Sigmoid colon (tissue), 4 donors: ENCODE results near the gene RNASE13.

Experiments used
- EP300 ChIP-seq, 4 donors: sonication (generic); formaldehyde crosslinking; IDR thresholded peaks; one replicate each; pipeline ENCODE4 v1.6.1; 2017; ENCODE audit warnings: antibody characterized with exemption in 4 of 4
- POLR2A ChIP-seq, 2 donors: fragments of 450-650 bp; IDR thresholded peaks; one replicate each; pipeline ENCODE4 v1.6.1; 2016; ENCODE audit warnings: antibody characterized with exemption in 2 of 2, mild to moderate bottlenecking in 2 of 2, moderate library complexity in 2 of 2
- TF ChIP-seq, protein P1 (sequence below), 4 experiments: fragments of 450-650 bp in 3 of 4; fragments of 200-600 bp in 1 of 4; IDR thresholded peaks; one replicate each; pipeline ENCODE4 v1.5.1; 2016 to 2019; ENCODE audit warnings: antibody characterized with exemption in 4 of 4, mild to moderate bottlenecking in 3 of 4, moderate library complexity in 2 of 4

DNA sequence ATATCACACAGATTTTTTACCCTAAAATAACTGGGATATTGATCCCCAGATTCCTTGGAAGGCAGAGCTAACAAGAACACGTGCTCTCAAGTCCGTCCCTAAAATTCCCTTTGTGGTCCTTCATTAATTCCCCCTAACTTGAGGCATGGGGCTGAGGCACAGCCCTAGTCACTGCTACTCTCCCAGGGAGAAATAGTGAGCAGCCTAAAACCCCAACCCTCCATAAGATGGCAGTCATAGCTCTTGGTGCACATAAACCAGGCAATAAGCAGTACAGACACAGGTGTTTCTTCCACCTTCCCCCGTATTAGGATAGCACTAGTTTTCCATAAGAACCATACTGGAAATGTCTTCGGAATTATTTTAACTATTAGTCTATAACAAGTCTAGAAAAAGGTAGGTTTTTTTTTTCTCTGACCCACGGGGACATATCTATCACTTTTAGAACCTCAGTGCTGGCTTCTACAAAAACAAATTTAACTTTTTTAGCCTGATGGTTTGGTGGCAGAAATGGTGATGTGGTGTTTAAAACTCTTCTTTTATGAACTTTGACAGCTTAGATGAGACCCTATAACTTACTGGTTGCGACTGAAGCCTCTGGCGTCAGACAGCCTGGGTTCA, 32.4 kb upstream of the RNASE13 start:
- TF ChIP-seq POLR2A (IDR thresholded peaks at IDR 0.05), result no peak
- TF ChIP-seq, protein P1, sequence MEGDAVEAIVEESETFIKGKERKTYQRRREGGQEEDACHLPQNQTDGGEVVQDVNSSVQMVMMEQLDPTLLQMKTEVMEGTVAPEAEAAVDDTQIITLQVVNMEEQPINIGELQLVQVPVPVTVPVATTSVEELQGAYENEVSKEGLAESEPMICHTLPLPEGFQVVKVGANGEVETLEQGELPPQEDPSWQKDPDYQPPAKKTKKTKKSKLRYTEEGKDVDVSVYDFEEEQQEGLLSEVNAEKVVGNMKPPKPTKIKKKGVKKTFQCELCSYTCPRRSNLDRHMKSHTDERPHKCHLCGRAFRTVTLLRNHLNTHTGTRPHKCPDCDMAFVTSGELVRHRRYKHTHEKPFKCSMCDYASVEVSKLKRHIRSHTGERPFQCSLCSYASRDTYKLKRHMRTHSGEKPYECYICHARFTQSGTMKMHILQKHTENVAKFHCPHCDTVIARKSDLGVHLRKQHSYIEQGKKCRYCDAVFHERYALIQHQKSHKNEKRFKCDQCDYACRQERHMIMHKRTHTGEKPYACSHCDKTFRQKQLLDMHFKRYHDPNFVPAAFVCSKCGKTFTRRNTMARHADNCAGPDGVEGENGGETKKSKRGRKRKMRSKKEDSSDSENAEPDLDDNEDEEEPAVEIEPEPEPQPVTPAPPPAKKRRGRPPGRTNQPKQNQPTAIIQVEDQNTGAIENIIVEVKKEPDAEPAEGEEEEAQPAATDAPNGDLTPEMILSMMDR (IDR thresholded peaks at IDR 0.05), result no peak
- no peak for TF ChIP-seq EP300 (IDR thresholded peaks at IDR 0.05)
